AG09319 (cell line): ENCODE results near the gene LTB.

Experiments
- DNase-seq: peaks from one replicate; pipeline ENCODE4 v3.0.0-alpha.2; 2010; ENCODE audit warnings: low read depth; ENCODE audit errors: extremely low read depth
- CTCF ChIP-seq: IDR thresholded peaks from 2 replicates; pipeline ENCODE4 v1.5.1; 2011; ENCODE audit warnings: low read depth, mild to moderate bottlenecking, inconsistent platforms, low read length, moderate library complexity

The LTB gene

GRCh38 chr6:31582230-31582643, at the start of gene LTB:
TSS of gene LTB (minus strand) at chr6:31582424. CDS start at chr6:31582417, 7 bp downstream.
- no peak for TF ChIP-seq CTCF
- DNase-seq, result no peak

GRCh38 chr6:31631681-31632278, 49.6 kb upstream of the LTB start:
- no peak for TF ChIP-seq CTCF
- DNase-seq, result no peak

GRCh38 chr6:31631209-31631608, 49.0 kb upstream of the LTB start:
- no peak for DNase-seq
- no peak for TF ChIP-seq CTCF

GRCh38 chr6:31630177-31630934, 48.1 kb upstream of the LTB start:
- no peak for TF ChIP-seq CTCF
- no peak for DNase-seq

- no peak for TF ChIP-seq CTCF
- no peak for DNase-seq
These were observed 46.8 kb upstream of the LTB start for GRCh38 chr6:31629014-31629413.

- no peak for TF ChIP-seq CTCF
- DNase-seq, result no peak
These were observed 45.6 kb upstream of the LTB start for GRCh38 chr6:31627690-31628287.

GRCh38 chr6:31626952-31627351, 44.7 kb upstream of the LTB start:
- TF ChIP-seq CTCF, result no peak
- DNase-seq, result no peak
